ENCODE results near the gene SERP2.

DNA sequence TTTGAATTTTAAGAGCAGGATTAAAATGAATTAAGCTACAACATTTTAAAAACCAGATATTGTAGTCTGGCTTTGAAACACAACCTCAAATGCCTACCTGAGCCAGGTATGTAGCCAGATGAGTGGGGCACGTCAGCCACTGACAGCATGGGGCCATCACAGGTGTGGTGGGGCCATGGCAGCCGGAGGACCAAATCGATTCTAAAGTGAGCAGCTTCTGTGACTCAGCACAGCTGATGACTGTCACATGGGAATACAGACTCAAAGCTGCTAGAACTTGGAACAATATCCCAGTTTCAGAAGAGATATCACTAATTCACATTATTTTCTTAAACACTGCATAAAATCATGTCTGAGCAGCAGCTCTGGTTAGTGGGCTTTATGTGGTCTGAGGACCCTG, 52.8 kb downstream of the SERP2 start:
- TF ChIP-seq ZNF302 (tag by site-specific recombination; IDR thresholded peaks at IDR 0.05; ENCODE audit: low read depth) (no peak), ZNF777 (tag by site-specific recombination; IDR thresholded peaks at IDR 0.05; ENCODE audit: borderline replicate concordance) (no peak), KLF1 (tag by site-specific recombination; IDR thresholded peaks at IDR 0.05) (no peak), ZNF660 (tag by site-specific recombination; IDR thresholded peaks at IDR 0.05) (no peak), ZBTB20 (tag by site-specific recombination; IDR thresholded peaks at IDR 0.05) (no peak), ZNF133 (tag by site-specific recombination; IDR thresholded peaks at IDR 0.05) (no peak), ZNF146 (tag by site-specific recombination; IDR thresholded peaks at IDR 0.05) (no peak), YY1 (tag by site-specific recombination; IDR thresholded peaks at IDR 0.05) (no peak), GLI4 (tag by site-specific recombination; IDR thresholded peaks at IDR 0.05) (no peak), ZNF2 (tag by site-specific recombination; IDR thresholded peaks at IDR 0.05) (no peak)
- TF ChIP-seq, protein P1, sequence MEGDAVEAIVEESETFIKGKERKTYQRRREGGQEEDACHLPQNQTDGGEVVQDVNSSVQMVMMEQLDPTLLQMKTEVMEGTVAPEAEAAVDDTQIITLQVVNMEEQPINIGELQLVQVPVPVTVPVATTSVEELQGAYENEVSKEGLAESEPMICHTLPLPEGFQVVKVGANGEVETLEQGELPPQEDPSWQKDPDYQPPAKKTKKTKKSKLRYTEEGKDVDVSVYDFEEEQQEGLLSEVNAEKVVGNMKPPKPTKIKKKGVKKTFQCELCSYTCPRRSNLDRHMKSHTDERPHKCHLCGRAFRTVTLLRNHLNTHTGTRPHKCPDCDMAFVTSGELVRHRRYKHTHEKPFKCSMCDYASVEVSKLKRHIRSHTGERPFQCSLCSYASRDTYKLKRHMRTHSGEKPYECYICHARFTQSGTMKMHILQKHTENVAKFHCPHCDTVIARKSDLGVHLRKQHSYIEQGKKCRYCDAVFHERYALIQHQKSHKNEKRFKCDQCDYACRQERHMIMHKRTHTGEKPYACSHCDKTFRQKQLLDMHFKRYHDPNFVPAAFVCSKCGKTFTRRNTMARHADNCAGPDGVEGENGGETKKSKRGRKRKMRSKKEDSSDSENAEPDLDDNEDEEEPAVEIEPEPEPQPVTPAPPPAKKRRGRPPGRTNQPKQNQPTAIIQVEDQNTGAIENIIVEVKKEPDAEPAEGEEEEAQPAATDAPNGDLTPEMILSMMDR (tag by site-specific recombination; IDR thresholded peaks at IDR 0.05) = no peak
- TF ChIP-seq, protein P2, sequence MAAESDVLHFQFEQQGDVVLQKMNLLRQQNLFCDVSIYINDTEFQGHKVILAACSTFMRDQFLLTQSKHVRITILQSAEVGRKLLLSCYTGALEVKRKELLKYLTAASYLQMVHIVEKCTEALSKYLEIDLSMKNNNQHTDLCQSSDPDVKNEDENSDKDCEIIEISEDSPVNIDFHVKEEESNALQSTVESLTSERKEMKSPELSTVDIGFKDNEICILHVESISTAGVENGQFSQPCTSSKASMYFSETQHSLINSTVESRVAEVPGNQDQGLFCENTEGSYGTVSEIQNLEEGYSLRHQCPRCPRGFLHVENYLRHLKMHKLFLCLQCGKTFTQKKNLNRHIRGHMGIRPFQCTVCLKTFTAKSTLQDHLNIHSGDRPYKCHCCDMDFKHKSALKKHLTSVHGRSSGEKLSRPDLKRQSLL (tag by site-specific recombination; IDR thresholded peaks at IDR 0.05) = no peak

Data from HEK293 (cell line).